SK-N-MC (cell line): ENCODE data around the gene NPIPA7.
"Not testable (repeated sequence)": the region's sequence is repeated elsewhere in the genome, so short reads cannot be mapped to it uniquely, and the experiment has no call there.

ENCODE experiments used
- EZH2 ChIP-seq: fragments of 200-600 bp; sonication (generic); IDR thresholded peaks from one replicate; pipeline ENCODE4 v1.6.1; 2017; ENCODE audit warnings: antibody characterized with exemption
- FOXP2 ChIP-seq: optimal IDR thresholded peaks from 2 replicates; pipeline ENCODE3; 2011; ENCODE audit warnings: mild to moderate bottlenecking, moderate library complexity; ENCODE audit not compliant: insufficient read depth; ENCODE audit errors: extremely low read length, control extremely low read depth
- POLR2AphosphoS5 ChIP-seq: IDR thresholded peaks from 2 replicates; pipeline ENCODE4 v1.6.1; 2012; ENCODE audit warnings: mild to moderate bottlenecking, low read depth, low read length, borderline replicate concordance

DNA sequence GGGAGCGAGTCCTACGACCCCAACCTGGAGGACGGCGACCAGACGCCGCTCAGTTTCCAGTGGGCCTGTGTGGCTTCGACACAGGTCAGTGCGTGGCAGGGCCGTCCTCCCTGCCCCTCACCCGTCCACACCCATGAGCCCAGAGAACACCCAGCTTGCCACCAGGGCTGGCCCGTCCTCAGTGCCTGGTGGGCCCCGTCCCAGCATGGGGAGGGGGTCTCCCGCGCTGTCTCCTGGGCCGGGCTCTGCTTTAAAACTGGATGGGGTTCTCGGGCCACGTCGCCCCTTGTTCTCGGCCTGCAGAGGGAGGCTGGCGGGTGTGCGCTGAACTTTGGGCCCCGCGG lies 11.7 kb upstream of the NPIPA7 start:
- not testable (repeated sequence) for TF ChIP-seq EZH2, FOXP2, POLR2AphosphoS5
